Right lobe of liver (tissue), 4 donors: ENCODE measurements around the gene BEST2.

Experiments
- POLR2A ChIP-seq: fragments of 450-650 bp; IDR thresholded peaks from one replicate; pipeline ENCODE4 v1.6.1; 2017; ENCODE audit warnings: antibody characterized with exemption, mild to moderate bottlenecking
- TF ChIP-seq, protein P1 (sequence below), 4 donors: fragments of 200-600 bp in 3 of 4; fragments of 450-650 bp in 1 of 4; IDR thresholded peaks; one replicate each; pipeline versions ENCODE4 v1.5.1 to v1.8.0; 2016 to 2022; ENCODE audit warnings: antibody characterized with exemption in 4 of 4, mild to moderate bottlenecking in 2 of 4
- donor health status: DM: no; HTN: no; CAD: no.
- donor health status: DM: no; HTN: no; CAD: no.
- donor health status: DM: no; HTN: yes; CAD: no.

DNA sequence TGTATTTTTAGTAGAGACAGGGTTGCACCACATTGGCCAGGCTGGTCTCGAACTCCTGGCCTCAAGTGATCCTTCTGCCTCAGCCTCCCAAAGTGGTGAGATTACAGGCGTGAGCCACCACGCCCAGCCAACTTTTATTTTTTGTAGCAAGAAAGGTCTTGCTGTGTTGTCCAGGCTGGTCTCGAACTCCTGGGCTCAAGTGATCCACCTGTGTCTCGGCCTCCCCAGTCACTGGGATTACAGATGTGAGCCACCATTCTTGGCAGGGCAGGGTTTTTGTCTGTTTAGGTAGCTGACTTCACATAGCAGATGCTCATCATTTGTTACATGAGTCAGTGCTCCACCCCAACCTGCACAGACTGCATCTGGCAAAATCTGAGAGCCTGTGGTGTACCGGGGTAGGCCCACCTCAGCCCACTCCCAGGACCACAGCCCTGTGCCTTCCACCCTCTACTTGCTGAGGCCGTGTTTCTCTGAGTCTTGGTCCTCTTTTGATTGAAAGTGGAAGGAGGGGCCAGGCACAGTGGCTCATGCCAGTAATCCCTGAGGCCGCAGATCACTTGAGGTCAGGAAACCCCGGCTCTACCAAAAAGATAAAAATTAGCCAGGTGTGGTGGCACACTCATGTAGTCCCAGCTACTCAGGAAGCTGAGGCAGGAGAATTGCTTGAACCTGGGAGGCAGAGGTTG is 23.7 kb upstream of the BEST2 start:
- TF ChIP-seq, protein P1, sequence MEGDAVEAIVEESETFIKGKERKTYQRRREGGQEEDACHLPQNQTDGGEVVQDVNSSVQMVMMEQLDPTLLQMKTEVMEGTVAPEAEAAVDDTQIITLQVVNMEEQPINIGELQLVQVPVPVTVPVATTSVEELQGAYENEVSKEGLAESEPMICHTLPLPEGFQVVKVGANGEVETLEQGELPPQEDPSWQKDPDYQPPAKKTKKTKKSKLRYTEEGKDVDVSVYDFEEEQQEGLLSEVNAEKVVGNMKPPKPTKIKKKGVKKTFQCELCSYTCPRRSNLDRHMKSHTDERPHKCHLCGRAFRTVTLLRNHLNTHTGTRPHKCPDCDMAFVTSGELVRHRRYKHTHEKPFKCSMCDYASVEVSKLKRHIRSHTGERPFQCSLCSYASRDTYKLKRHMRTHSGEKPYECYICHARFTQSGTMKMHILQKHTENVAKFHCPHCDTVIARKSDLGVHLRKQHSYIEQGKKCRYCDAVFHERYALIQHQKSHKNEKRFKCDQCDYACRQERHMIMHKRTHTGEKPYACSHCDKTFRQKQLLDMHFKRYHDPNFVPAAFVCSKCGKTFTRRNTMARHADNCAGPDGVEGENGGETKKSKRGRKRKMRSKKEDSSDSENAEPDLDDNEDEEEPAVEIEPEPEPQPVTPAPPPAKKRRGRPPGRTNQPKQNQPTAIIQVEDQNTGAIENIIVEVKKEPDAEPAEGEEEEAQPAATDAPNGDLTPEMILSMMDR (IDR thresholded peaks at IDR 0.05), result no peak
- TF ChIP-seq POLR2A, result no peak
